NCI-H146 treated with DMSO at 0.1 percent for 48 hours (cell line): ENCODE results near the gene STX10.
"Not testable (repeated sequence)": the region's sequence is repeated elsewhere in the genome, so short reads cannot be mapped to it uniquely, and the experiment has no call there.

Source experiments
- DNase-seq: peaks from one replicate; lab custom pipeline; 2025; ENCODE audit not compliant: unreplicated experiment; lab: John Stamatoyannopoulos, UW

Gene STX10, protein sequence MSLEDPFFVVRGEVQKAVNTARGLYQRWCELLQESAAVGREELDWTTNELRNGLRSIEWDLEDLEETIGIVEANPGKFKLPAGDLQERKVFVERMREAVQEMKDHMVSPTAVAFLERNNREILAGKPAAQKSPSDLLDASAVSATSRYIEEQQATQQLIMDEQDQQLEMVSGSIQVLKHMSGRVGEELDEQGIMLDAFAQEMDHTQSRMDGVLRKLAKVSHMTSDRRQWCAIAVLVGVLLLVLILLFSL

GRCh38 chr19:13150187-13150930 lies at the start of gene STX10, which contains the start of gene IER2:
Gene STX10, minus strand, starts transcription at chr19:13150375. Its CDS starts 202 bp downstream, at chr19:13150173.
Gene IER2, plus strand, starts transcription at chr19:13150411. Its CDS starts 2,776 bp downstream, at chr19:13153187.
- DNase-seq: peak; percentile 94

- DNase-seq: no peak
Measured at GRCh38 chr19:13198634-13199033, 48.5 kb upstream of the STX10 start.

GRCh38 chr19:13195678-13196077 lies 45.5 kb upstream of the STX10 start:
- DNase-seq: no peak

DNA sequence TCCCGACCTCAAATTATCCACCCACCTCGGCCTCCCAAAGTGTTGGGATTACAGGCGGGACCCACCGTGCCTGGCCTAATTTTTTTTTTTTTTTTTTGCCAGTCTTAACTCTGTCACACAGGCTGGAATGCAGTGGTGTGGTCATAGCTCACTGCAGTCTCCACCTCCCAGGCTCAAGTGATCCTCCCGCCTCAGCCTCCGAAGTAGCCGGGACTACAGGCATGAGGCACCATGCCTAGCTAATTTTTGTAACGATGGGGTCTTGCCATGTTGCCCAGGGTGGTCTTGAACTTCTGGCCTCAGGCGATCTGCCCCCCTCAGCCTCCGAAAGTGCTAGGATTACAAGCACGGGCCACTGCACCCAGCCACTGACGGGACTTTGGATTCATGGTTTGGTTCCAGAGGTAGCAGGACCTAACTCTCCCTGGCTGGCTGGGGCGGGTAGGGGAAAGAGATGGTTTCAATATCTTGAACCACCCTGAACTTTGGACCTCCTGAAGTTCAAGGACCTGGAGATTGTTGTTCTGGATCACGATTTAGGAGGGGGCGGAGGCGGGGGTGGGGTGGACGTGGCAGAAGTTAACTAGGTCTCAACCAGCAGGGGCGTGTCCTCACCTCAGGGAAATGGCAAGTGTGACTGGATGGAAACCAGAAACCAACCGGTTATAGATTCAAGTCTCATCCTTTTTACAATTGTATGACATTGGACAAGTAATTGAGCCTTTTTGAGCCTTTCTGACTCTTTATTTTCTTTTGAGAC lies 40.8 kb upstream of the STX10 start:
- no peak for DNase-seq

DNA sequence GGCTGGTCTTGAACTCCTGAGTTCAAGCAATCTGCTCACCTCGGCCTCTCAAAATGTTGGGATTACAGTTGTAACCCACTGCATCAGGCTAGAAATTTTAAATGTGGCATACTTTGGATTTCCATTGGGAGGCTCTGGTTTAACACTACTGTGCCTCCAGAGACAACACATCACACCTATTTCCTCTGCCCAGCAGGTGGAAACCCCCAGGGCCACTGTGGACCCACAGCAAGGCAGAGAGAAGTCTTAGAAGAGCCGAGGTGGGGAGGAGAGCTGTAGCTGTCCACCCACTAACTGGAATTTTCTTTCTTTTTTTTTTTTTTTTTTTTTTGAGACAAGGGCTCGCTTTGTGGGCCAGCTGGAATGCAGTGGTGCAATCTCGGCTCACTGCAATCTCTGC lies 39.4 kb upstream of the STX10 start:
- DNase-seq: no peak

- no peak for DNase-seq
Measured at GRCh38 chr19:13187419-13187818, 37.2 kb upstream of the STX10 start.

GRCh38 chr19:13186688-13187087 lies 36.5 kb upstream of the STX10 start:
- DNase-seq: not testable (repeated sequence)

- peak; percentile 33 for DNase-seq
Measured at GRCh38 chr19:13185763-13186657, 35.8 kb upstream of the STX10 start.

DNA sequence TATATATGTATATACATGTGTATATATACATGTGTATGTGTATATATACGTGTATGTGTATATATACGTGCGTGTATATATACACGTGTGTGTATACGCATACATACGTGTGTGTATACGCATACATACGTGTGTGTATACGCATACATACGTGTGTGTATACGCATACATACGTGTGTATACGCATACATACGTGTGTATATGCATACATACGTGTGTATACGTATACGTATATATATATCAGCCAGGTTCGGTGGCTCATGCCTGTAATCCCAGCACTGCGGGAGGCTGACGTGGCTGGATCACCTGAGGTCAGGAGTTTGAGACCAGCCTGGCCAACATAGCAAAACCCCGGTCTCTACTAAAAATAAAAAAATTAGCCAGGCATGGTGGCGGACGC lies 34.8 kb upstream of the STX10 start:
- not testable (repeated sequence) for DNase-seq

- no peak for DNase-seq
Measured at GRCh38 chr19:13181747-13182388, 31.7 kb upstream of the STX10 start.

GRCh38 chr19:13178291-13178690 lies 28.1 kb upstream of the STX10 start:
- not testable (repeated sequence) for DNase-seq

DNA sequence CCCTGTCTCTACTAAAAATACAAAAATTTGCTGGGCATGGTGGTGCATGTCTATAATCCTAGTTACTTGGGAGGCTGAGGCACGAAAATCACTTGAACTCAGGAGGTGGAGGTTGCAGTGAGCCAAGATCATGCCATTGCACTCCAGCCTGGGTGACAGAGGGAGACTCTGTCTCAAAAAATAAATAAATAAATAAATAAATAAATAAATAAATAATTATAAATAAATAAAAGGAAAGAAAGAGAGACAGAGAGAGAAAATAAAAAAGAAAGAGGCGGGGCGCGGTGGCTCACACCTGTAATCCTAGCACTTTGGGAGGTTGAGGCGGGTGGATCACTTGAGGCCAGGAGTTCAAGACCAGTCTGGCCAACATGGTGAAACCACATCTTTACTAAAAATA lies 27.4 kb upstream of the STX10 start:
- not testable (repeated sequence) for DNase-seq

DNA sequence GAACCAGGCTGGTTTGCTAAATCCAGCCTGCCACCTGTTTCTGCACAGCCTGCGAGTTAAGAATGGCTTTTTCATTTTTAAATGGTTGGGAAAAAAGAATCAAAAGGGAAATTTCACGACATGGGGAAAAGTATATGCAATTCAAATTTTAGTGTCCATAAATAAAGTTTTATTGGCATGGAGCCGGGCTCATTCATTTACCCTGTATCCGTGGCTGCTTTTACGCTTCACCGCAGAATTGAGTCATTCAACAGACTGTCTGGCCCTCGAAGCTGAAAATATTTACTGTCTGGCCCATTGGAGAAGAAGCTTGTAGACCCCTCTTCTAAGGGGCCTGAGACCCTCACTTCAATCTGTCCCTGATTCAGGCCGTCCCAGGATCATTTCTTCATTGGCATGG lies 26.2 kb upstream of the STX10 start:
- DNase-seq: no peak

DNA sequence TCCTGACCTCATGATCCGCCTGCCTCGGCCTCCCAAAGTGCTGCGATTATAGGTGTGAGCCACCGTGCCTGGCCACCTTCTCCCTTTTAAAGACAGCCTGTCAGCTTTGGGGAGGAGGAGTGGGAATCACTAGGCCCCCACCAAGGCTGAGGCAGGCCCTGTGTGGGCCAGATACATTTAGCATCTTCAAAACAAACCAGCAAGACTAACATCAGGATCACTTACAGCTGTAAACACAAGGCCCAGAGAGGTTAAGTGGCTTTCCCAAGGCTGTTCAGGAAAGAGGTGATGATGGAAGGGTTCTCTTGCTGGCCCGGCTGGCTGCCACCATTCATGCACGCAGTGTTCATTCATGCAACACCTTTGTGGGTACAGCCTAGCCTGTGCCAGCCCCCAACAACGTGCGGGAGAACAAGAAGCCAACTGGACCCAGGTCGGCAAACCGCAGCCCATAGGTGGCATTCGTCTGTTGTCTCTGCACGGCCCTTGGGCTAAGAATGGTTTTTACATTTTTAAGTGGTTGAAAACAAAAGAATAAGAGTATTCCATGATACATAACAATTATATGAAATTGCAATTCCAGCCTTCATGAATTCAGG lies 23.1 kb upstream of the STX10 start:
- DNase-seq: no peak

DNA sequence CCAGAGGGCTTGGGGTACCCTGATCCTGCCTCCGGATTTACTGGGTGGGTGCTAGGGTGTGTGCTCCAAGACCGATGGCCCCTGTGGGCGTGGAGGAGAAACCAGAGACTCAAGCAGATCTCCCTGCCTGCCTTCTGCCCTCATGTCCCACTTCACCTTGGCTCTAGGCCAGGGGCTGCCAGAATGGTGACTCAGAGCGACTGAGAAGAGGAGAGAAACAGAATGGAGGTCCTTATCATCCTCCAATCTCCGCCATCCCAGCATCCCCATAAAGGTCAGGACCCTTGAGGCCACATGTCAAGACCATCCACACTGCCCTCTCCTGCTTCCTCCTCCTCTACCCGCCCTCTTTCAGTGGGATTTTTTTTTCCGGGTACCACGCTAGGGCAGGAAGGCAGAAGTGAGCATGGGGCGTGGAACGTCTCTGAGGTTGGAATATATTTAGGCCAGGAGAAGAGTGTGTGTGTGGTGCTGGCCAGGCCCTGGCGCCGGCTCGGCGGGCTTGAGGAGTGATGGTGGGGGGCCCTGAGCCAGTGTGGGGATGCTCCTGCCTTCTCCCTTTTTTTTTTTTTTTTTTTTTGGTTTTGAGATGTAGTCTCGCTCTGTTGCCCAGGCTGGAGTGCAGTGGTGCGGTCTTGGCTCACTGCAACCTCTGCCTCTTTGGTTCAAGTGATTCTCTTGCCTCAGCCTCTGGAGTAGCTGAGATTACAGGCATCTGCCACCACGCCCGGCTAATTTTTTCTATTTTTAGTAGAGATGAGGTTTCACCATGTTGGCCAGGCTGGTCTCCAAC lies 22.4 kb upstream of the STX10 start:
- DNase-seq: no peak

- DNase-seq: no peak
Measured at GRCh38 chr19:13171146-13171545, 21.0 kb upstream of the STX10 start.

DNA sequence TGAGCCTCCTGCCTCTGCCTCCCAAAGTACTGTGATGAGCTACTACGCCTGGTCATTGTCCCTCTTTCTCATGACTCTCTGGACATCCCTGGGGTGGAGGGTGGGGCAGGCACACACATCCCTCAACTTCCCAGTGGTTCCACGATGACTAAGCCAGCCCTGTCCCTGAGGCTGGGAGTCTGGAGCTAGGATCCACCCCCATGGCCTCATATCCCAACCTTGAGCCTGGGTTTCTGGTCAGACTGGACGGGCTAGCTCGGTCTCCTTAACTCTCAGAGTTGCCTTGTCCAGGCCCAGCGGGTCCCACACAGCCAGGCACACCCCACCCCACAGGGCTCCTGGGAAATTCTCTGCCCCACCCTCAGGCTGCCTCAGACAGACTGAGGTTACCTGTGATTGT lies 19.6 kb upstream of the STX10 start:
- DNase-seq: no peak

- DNase-seq: not testable (repeated sequence)
Measured at GRCh38 chr19:13166151-13166550, 16.0 kb upstream of the STX10 start.
